ENCODE results near the gene SPINK2. TPM values are rescaled to one million over a fixed set of nuclear protein-coding genes. Genes with fewer than 3 reads are reported as not detected.

Gene SPINK2
- 0.74 TPM for total RNA-seq
- long read RNA-seq, result 0 reads

DNA sequence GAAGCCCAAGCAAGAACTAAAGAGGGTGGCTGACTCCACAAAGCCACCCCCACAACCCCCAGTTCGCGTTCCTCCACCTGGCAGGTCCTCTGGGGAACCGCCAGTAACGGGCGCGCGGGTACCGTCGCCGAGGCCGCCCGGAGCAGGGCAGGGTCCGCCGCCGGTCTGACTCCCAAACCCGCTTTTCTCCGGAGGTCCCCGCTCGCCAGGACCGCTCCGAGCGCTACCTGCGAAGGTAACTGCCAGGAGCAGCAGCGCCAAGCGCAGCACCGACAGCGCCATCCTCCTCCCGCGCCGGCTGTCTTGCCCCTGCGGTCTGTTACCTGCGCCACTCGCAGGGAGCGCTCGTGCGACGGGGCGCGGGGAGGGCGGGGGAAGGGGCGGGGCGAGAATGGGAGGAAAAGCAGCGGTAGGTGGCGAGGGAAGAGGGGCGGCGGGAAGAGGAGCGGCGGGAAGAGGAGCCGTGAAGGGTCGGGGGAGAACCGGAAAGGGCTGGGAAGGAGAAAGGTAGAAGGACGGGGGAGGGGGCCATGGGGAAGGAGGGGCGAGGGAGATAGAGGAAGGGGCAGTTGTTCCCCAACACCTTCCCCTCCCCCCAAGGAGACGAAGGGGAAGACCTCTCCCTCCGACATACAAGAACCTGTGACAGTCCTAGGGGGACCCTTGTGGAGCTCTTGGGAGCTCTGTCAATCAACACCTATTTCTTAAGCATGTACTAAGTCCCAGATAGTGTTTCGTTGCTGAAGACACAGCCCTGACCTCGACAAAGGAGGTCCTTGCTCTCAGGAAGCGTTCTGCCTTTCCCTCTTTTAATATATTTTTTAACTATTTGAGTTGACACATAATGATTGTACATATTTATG, at the start of gene SPINK2:
Gene SPINK2, minus strand, starts transcription at position 321 of the 863 bp plus-strand sequence. Its CDS starts 39 bp downstream, at position 282.
- ATAC-seq, result peak; percentile 58
- intact Hi-C loops (cut with micrococcal nuclease), result no loop called here

GRCh38 chr4:56870946-56871345, 49.4 kb upstream of the SPINK2 start:
- DNase-seq (no peak), ATAC-seq (no peak)
- intact Hi-C loops (cut with micrococcal nuclease), result no loop called here

More for the DNA sequence above, at the start of gene SPINK2:
- DNase-seq, result peak; percentile 47

GRCh38 chr4:56863441-56864139, 42.1 kb upstream of the SPINK2 start:
- no peak for DNase-seq
- no peak for ATAC-seq
- intact Hi-C loops (cut with micrococcal nuclease), result no loop called here

GRCh38 chr4:56861360-56861759, 39.9 kb upstream of the SPINK2 start:
- intact Hi-C loops (cut with micrococcal nuclease), result no loop called here
- DNase-seq, result no peak
- ATAC-seq, result no peak

GRCh38 chr4:56860781-56861180, 39.3 kb upstream of the SPINK2 start:
- intact Hi-C loops (cut with micrococcal nuclease), result no loop called here
- no peak for DNase-seq
- ATAC-seq, result no peak

GRCh38 chr4:56859841-56860240, 38.3 kb upstream of the SPINK2 start:
- ATAC-seq, result no peak
- intact Hi-C loops (cut with micrococcal nuclease), result no loop called here
- DNase-seq, result no peak

- DNase-seq (no peak), ATAC-seq (no peak)
- intact Hi-C loops (cut with micrococcal nuclease), result no loop called here
Measured at GRCh38 chr4:56857601-56858309, 36.3 kb upstream of the SPINK2 start.

- ATAC-seq (no peak), DNase-seq (no peak)
- intact Hi-C loops (cut with micrococcal nuclease), result no loop called here
Measured at GRCh38 chr4:56856656-56857055, 35.2 kb upstream of the SPINK2 start.

DNA sequence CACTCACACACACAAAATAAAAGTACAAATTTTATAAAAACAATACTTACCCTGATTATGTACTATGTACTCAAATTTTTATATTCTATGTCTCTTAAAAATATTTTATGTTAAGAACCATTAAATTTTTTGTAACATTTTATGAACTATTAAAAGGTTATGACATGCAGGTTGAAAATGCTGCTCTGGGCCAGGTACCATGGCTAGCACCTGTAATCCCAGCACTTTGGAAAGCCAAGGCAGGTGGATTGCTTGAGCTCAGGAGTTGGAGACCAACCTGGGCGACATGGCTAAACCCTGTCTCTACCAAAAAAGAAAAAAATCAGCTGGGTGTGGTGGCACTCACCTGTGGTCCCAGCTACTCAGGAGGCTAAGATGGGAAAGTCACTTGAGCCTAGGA, 29.4 kb upstream of the SPINK2 start:
- intact Hi-C loops (cut with micrococcal nuclease), result no loop called here
- no peak for ATAC-seq
- DNase-seq, result no peak

- DNase-seq (no peak), ATAC-seq (no peak)
- intact Hi-C loops (cut with micrococcal nuclease), result no loop called here
Measured at GRCh38 chr4:56844802-56845580, 23.5 kb upstream of the SPINK2 start.

DNA sequence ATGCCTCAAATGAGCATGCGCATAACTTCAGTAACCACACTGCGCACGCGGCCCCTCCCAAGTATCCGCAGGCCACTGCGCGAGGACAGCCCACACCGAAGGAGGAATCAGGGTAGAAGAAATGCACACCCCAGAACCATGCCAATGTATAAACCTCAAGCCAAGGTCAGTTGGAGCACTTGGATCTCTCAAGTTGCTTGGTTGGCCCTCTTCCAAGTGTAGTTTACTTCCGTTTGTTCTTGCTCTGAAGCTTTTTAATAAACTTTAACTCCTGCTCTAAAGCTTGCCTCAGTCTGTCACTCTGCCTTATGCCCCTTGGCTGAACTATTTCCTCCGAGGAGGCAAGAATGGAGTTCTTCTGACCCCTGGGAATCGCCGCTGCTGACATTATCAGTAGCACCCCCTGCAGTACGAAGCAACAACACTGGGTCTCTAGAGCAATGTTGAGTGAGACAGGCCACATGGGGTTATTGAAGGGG, 22.0 kb upstream of the SPINK2 start:
- ATAC-seq (no peak), DNase-seq (no peak)
- intact Hi-C loops (cut with micrococcal nuclease), result no loop called here

GRCh38 chr4:56840559-56840958, 19.1 kb upstream of the SPINK2 start:
- ATAC-seq (no peak), DNase-seq (no peak)
- intact Hi-C loops (cut with micrococcal nuclease), result no loop called here

DNA sequence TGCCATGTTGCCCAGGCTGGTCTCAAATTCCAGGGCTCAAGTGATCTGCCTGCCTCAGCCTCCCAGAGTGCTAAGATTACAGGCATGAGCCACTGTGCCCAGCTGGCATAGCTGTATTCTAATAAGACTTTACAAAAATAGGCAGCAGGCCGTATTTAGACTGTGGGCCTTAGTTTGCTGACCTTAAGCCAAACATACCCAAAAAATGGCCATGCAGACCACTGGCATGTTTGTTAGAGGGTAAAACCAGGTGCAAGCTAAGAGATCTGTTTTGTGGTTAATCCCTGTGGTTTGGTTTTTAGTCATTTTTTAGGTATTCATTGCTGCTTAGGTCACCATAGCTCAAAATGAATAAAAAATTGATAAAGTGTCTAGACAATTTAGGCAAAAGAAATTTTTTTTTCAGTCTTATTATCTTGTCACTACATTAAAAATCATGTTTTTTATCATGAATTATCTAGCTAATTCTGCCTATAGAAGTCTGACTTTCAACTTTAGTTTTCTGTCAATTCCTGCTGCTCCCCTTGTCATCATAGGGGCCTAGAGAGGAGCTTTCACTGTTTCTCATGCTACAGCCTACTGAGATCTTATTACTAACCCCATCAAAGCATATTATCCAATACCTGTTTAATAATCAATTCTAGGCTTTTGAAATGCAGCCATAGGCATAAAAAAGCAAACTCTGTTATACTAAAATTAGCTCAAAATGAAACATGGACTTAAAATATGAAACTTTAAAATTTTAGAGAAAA, 7.5 kb upstream of the SPINK2 start:
- intact Hi-C loops (cut with micrococcal nuclease), result no loop called here
- DNase-seq, result no peak
- no peak for ATAC-seq

GRCh38 chr4:56823933-56824600, 2.6 kb upstream of the SPINK2 start:
- intact Hi-C loops (cut with micrococcal nuclease), result no loop called here
- ATAC-seq (peak; percentile 74), DNase-seq (no peak)

DNA sequence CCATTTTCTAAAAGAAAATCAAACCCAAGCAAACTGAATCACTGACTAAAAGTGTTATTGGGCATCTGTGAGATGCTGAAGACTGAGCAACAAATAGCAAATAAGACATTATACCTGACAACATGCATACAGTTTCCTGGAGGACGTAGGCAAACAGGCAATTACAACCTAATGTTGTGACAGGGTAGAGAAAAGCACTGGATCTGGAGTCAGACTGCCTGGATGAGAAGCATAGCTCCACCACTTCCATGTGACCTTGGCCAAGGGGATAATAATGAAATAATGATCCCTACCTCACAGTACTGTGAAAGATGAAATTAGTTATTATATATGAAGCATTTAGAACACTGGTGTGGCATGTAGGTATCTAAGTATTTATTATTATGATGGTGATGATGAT, 2.7 kb downstream of the SPINK2 start:
- intact Hi-C loops (cut with micrococcal nuclease), result no loop called here

GRCh38 chr4:56817840-56818491, 3.5 kb downstream of the SPINK2 start:
- DNase-seq (no peak), ATAC-seq (no peak)
- intact Hi-C loops (cut with micrococcal nuclease), result no loop called here

More for the DNA sequence above, 2.7 kb downstream of the SPINK2 start:
- ATAC-seq (no peak), DNase-seq (no peak)

GRCh38 chr4:56806666-56807065, 14.8 kb downstream of the SPINK2 start:
- DNase-seq (no peak), ATAC-seq (no peak)
- intact Hi-C loops (cut with micrococcal nuclease), result no loop called here
